Measurements from ENCODE around the gene KRT74. TPM values are rescaled to one million over a fixed set of nuclear protein-coding genes. Genes with fewer than 3 reads are reported as not detected.

KRT74 gene
- polyA plus RNA-seq, 1 donor = not detected

GRCh38 chr12:52573306-52573705 is 337 bp downstream of the KRT74 start:
- no peak for DNase-seq (ENCODE audit: low read depth)

- no peak for DNase-seq (ENCODE audit: low read depth)
Observed at GRCh38 chr12:52570511-52570910, 3.1 kb downstream of the KRT74 start.

GRCh38 chr12:52568111-52568510 is 5.5 kb downstream of the KRT74 start:
- DNase-seq (ENCODE audit: low read depth) = no peak

GRCh38 chr12:52566847-52567291 is 6.8 kb downstream of the KRT74 start:
- no peak for DNase-seq (ENCODE audit: low read depth)

GRCh38 chr12:52564582-52564981 is 9.1 kb downstream of the KRT74 start:
- no peak for DNase-seq (ENCODE audit: low read depth)

GRCh38 chr12:52561880-52562449 is 11.7 kb downstream of the KRT74 start:
- DNase-seq (ENCODE audit: low read depth) = no peak

DNA sequence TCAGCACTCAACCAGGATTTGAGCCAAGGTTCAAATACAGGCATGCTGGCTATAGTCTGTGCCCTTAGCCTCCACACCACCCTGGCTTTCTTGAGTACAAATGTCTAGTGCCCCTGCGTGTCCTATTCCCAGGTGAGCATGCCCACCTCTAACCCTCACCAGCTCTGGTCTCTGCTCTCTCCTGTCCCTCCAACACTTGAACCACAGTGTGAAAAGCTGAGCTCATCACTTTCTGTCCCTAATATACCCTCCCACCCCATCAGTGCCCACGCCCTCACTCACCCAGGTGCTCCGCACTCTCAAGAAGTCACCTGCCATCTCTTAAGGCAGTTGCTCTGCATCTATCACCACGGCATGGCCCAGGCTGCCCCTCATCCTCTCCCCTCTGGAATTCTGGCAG is 13.7 kb downstream of the KRT74 start:
- DNase-seq (ENCODE audit: low read depth) = no peak

DNA sequence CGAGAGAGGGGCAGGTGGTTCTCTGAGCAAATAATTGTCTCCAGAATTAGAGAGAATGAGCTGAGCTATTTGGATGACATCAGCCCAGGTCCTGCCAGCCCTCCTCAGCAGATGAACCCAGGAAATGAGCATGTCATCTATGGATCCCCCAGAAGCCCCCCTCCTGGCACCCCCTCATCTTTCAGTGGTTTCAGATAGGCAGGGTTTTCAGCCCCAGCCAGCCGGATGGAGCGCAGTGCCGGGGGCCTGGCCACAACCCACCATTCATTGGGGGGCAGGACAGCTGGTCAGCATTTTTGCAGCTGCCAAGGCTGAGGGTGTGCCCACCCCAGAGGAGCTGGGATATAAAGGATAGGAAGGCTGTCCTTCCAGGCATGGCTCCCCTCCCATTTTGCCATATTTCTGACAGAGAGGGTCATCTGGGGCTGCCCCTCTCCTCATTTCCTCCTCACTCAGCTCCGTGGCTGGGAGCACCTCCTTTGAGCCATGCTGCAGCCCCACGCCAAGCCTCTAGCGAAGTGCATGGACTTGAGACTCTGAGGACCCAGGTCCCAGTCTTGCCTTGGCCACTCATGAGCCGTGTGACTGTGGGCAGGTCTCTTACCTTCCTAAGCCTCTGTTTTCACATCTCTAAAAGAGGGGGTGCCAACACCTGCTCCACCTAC is 14.7 kb downstream of the KRT74 start:
- no peak for DNase-seq (ENCODE audit: low read depth)

- no peak for DNase-seq (ENCODE audit: low read depth)
Observed at GRCh38 chr12:52557476-52557875, 16.2 kb downstream of the KRT74 start.

DNA sequence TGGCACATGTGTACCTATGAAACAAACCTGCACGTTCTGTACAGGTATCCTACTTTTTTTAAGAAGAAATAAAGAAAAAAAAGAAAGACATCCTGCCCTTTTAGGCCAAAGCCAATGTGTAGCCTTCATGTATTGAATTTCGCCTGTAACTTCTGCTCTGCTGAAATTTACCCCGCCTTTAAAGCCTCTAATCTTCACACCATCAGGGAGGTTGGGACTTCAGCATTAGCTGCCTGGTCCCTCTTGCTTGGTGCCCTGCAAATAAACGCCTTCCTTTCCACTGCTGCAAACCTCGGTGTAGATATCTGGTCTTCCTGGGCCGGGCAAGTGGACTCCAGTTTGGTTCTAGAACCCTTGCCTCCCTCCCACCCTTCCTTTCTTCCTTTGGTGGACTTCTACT is 18.1 kb downstream of the KRT74 start:
- DNase-seq (ENCODE audit: low read depth) = no peak

- DNase-seq (ENCODE audit: low read depth) = no peak
Observed at GRCh38 chr12:52552681-52553195, 20.9 kb downstream of the KRT74 start, which contains the start of gene KRT71. Gene KRT71 (minus strand): TSS chr12:52553145. CDS start chr12:52553077, 68 bp downstream.

- no peak for DNase-seq (ENCODE audit: low read depth)
Observed at GRCh38 chr12:52552055-52552454, 21.6 kb downstream of the KRT74 start.

DNA sequence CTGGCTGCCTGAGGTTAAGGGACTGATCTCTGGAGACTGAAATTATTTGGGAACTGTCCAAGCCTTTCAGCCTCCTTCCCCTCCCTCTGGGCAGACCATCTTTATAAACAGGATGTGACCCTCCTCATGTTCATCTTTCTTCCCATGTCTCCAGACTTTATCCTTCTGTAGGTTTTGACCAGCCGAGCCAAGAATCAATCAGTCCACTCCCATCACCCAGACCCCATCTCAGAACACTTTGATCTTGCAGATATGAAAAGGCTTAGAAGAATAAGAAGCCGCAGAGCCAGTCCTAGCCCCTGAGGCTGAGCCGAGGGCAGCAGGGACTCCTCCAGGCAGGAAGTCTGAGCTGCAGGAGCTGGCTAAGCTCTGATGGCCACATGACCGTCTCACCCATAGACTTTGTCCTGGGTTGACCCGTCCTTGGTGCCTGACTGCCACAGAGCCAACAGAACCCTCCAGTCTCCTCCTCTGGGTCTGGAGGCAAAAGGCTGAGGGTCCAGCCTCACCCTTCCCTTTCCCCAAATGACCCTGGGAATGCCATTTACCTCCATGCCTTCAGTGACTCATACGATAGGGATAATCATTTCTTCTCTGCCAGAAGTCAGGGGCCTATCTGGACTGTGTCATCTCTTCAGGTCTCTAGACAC is 22.3 kb downstream of the KRT74 start:
- DNase-seq (ENCODE audit: low read depth) = no peak

GRCh38 chr12:52546126-52546525 is 27.5 kb downstream of the KRT74 start:
- DNase-seq (ENCODE audit: low read depth) = no peak

DNA sequence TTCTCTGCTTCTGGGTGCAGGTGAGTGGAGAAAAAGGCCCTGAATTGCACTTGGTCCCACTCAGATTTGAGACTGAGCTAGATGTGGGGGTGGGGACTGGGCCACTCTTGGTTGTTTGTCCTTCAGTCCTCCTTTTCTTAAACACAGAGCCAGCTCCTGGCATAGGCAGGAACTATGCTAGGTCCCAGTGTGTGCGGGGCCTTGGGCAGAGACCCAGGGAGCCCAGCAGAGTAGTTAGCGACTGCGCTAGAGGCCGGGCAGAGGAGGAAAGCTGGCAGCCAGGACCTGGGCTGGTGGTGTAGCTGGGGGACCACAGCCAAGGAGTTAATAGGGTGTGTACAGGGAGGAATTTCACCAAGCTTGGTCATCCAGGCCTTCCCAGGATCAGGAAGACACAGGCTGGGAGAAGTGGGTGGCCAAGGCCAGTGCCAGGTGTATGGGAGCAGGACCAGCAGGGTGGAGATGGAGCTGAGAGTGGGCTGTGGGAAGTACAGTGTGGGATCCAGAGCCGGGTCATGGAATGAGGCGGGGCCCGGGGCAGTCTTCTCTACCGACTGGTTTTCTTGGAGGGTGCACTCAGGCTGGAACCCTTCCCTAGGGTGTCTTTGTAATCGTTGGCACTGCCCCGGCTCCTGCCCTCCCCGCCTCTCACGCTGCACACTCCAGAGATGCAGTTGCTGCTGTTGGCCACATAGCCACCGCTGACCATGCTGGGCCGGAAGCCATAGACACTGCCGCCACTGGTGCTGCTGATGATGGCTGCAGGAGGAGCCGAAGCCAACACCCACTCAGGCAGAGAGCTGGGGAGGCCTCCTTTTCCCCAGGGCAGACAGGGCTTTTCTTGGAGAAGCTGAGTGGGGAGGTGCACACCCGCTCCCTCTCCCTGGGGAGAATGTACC is 29.4 kb downstream of the KRT74 start:
- no peak for DNase-seq (ENCODE audit: low read depth)

DNA sequence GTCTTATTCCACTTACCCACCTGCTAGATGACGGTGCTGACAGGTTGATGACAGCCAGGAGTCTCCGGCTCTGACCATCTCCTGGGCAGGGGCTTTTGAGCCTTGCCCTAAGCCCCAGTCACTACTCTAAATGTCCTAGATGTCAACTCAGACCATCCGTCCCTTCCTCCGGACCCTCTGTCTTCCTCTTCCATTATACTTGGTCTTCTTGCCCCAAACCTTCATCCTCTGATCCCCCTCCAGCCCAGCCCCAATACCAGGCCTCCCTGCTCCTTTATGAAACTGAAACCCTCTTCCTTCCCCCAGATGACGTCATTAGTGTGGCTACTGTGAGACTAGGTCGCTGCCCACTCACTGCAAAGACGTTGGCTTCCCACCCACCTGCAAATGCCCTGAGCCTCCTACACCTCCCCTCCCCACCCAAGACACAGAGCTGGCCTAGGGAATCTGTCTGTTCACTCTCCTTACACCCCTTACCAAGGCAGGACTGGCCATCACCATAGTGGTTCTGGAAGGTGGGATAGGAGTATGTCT is 30.8 kb downstream of the KRT74 start:
- no peak for DNase-seq (ENCODE audit: low read depth)

GRCh38 chr12:52542157-52542556 is 31.5 kb downstream of the KRT74 start:
- no peak for DNase-seq (ENCODE audit: low read depth)

GRCh38 chr12:52541709-52542108 is 31.9 kb downstream of the KRT74 start:
- DNase-seq (ENCODE audit: low read depth) = no peak

GRCh38 chr12:52540531-52540930 is 33.1 kb downstream of the KRT74 start:
- DNase-seq (ENCODE audit: low read depth) = no peak

- no peak for DNase-seq (ENCODE audit: low read depth)
Observed at GRCh38 chr12:52539821-52540173, 33.8 kb downstream of the KRT74 start.

GRCh38 chr12:52539083-52539820 is 34.4 kb downstream of the KRT74 start:
- DNase-seq (ENCODE audit: low read depth) = peak; percentile 25

All from forelimb muscle (tissue), 1 donor.